Measurements from ENCODE around the gene KRT77. TPM values are rescaled to one million over a fixed set of nuclear protein-coding genes. Genes with fewer than 3 reads are reported as not detected.
A peak's percentile ranks its signal among the peaks of the same experiment; 100 is the strongest.

The KRT77 gene
- total RNA-seq, 1 donor from 2014 or later, result 2.5 TPM

DNA sequence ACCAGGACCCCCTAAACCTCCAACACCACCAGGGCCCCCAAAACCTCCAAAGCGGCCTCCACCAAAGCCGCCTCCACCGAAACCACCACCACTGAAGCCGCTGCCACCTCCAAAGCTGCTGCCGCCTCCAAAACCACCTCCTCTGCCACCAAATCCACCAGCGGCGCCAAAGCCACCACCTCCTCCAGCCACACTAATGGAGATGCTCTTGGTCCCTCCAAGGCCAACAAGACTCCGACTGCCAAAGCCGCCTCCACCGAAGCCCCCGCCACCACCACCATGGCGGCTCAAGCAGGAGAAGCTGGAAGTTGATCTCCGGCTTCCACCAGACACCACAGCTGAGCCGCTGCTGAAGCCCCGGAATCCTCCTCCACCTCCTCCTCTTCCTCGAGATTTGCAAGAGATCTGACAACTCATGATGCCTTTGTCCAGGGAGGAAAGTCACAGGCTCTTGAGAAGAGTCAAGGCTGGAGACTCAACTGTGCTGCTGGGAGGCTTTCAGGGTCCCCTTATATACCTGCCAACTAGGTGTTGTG, 51.5 kb downstream of the KRT77 start, which contains the start of gene KRT2:
Gene KRT2 (minus strand): TSS at position 486 of the 536 bp plus-strand sequence. CDS start 69 bp downstream, at position 417.
- Histone ChIP-seq H3K36me3 (no peaks in the 10 kb centered on the region), H3K9me3 (no peaks in the 10 kb centered on the region), H3K4me1 (peaks cover 8% of the 10 kb centered on the region), H3K27me3 (no peaks in the 10 kb centered on the region), H3K27ac (peak within 1 kb of the TSS; percentile 37), H3K4me3 (peak within 1 kb of the TSS; percentile 8 to 20)
- intact Hi-C loops (cut with DNase I), result no loop called here
- DNase-seq (ENCODE audit: extremely low spot score in 2 of 2), result no peak
- TF ChIP-seq POLR2A (IDR thresholded peaks at IDR 0.05) (no peak), POLR2AphosphoS5 (IDR thresholded peaks at IDR 0.05; ENCODE audit: insufficient read depth in 1 of 2, low read depth in 1 of 2) (no peak)
- TF ChIP-seq, protein P1, sequence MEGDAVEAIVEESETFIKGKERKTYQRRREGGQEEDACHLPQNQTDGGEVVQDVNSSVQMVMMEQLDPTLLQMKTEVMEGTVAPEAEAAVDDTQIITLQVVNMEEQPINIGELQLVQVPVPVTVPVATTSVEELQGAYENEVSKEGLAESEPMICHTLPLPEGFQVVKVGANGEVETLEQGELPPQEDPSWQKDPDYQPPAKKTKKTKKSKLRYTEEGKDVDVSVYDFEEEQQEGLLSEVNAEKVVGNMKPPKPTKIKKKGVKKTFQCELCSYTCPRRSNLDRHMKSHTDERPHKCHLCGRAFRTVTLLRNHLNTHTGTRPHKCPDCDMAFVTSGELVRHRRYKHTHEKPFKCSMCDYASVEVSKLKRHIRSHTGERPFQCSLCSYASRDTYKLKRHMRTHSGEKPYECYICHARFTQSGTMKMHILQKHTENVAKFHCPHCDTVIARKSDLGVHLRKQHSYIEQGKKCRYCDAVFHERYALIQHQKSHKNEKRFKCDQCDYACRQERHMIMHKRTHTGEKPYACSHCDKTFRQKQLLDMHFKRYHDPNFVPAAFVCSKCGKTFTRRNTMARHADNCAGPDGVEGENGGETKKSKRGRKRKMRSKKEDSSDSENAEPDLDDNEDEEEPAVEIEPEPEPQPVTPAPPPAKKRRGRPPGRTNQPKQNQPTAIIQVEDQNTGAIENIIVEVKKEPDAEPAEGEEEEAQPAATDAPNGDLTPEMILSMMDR (IDR thresholded peaks at IDR 0.05), result no peak

DNA sequence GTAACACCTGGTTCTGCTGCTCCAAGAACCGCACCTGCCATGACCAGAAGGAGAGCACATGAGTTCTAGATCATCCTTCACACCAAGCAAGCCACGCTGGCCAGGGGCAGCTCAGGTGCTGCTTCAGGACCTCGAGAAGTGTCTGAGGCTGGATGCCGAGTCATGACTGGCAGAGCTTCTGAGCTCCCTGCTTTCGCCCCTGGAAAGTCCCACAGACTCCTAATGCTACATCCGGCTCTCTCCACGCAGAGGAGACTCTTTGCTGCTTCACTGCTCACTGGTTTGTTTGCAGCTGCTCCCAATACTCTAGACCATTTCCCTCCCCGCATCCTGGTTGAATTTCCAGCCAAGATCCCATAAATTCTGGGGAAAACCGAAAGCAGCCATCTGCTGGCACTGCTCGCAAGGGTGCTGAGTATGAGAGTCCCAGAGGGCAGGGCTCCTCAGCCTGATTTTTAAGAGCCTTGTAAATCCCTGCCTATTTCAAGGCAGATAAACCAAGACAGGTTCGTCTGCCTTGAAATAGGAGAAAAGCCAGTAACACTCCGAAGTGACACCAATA, 52.7 kb downstream of the KRT77 start:
- peak; percentile 88 to 94 for DNase-seq (ENCODE audit: extremely low spot score in 2 of 2)
- Histone ChIP-seq H3K27ac (peak overlapping the region; percentile 37), H3K27me3 (no peaks in the 10 kb centered on the region), H3K9me3 (no peaks in the 10 kb centered on the region), H3K4me3 (peak overlapping the region; percentile 8 to 20), H3K36me3 (no peaks in the 10 kb centered on the region), H3K4me1 (peaks cover 8% of the 10 kb centered on the region)
- peak; percentile 44 to 71 for TF ChIP-seq POLR2AphosphoS5 (IDR thresholded peaks at IDR 0.05; ENCODE audit: insufficient read depth in 1 of 2, low read depth in 1 of 2)
- no peak for TF ChIP-seq POLR2A (IDR thresholded peaks at IDR 0.05)
- TF ChIP-seq, protein P1 (IDR thresholded peaks at IDR 0.05), result no peak
- intact Hi-C loops (cut with DNase I), result no loop called here

DNA sequence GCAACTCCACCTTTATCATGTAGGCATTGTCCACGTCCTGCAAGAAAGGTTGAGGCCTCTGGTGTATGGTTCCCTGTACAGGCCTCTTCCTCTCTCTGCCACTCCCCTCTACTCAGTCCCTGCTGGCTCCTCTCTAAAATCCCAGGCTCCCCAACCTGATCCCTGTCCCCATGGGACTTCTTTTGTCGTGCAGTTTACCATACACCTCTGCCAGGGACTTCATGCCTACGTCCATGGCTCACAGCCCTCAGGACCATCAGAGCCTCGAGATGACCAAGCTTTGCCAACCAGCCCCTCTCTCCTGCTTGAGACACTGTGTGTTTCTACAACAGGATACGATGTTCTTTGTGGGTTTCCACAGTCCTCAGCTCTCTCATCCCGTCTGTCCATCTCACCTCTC, 54.3 kb downstream of the KRT77 start:
- Histone ChIP-seq H3K4me1 (peaks cover 8% of the 10 kb centered on the region), H3K27me3 (no peaks in the 10 kb centered on the region), H3K36me3 (no peaks in the 10 kb centered on the region), H3K4me3 (no peak overlapping the region), H3K27ac (no peak overlapping the region), H3K9me3 (no peaks in the 10 kb centered on the region)
- intact Hi-C loops (cut with DNase I), result no loop called here
- TF ChIP-seq POLR2A (IDR thresholded peaks at IDR 0.05) (no peak), POLR2AphosphoS5 (IDR thresholded peaks at IDR 0.05; ENCODE audit: insufficient read depth in 1 of 2, low read depth in 1 of 2) (no peak)
- TF ChIP-seq, protein P1 (IDR thresholded peaks at IDR 0.05), result no peak
- peak; percentile 49 to 58 for DNase-seq (ENCODE audit: extremely low spot score in 2 of 2)

DNA sequence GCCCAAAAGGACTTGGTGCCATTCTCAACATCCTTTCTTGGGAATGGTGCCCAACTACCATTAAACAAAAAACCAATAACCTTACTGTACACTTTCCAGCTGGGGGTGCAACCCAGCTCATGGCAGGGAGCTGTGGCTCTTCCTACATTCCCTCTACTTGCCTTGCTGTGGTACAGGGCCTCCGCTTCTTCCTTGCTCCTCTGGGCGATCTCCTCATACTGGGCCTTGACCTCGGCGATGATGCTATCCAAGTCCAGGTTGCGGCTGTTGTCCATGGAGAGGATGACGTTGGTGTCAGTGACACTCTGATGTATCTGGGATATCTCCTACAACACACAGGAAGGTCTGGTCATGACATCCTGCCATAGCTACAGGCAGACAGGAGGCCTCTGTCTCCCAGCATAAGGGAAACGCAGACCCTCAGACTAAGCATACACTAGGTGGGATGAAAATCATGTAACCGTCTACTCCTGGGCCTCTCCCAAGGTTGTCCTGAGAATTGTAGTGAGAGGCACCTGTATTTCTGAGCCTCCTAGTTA, 55.2 kb downstream of the KRT77 start:
- Histone ChIP-seq H3K27me3 (no peaks in the 10 kb centered on the region), H3K36me3 (no peaks in the 10 kb centered on the region), H3K4me1 (peaks cover 8% of the 10 kb centered on the region), H3K9me3 (no peaks in the 10 kb centered on the region), H3K27ac (no peak overlapping the region), H3K4me3 (no peak overlapping the region)
- TF ChIP-seq POLR2AphosphoS5 (IDR thresholded peaks at IDR 0.05; ENCODE audit: insufficient read depth in 1 of 2, low read depth in 1 of 2) (no peak), POLR2A (IDR thresholded peaks at IDR 0.05) (no peak)
- TF ChIP-seq, protein P1 (IDR thresholded peaks at IDR 0.05), result no peak
- peak; percentile 67 to 69 for DNase-seq (ENCODE audit: extremely low spot score in 2 of 2)
- intact Hi-C loops (cut with DNase I), result no loop called here

DNA sequence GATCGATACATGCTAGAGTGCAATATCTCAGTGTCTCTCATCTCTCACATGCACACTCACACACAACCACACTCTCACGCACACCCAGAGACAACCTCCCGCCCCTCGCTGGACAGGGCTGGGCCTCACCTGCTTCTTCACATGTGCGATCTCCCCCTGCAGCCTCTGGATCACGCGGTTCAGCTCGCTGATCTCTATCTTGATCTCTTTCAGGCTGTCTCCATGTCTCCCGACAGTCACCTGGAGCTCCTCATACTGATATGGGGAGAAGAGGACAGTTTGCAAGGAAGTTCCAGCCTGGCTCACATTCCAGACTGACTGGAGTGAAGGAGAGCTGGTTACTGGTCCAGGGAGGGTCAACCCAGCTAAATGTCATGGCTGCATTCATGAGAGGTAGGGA, 55.7 kb downstream of the KRT77 start:
- Histone ChIP-seq H3K4me1 (peaks cover 8% of the 10 kb centered on the region), H3K36me3 (no peaks in the 10 kb centered on the region), H3K9me3 (no peaks in the 10 kb centered on the region), H3K27ac (no peak overlapping the region), H3K4me3 (no peak overlapping the region), H3K27me3 (no peaks in the 10 kb centered on the region)
- DNase-seq (ENCODE audit: extremely low spot score in 2 of 2), result peak; percentile 47 to 74
- intact Hi-C loops (cut with DNase I), result no loop called here
- no peak for TF ChIP-seq POLR2AphosphoS5 (IDR thresholded peaks at IDR 0.05; ENCODE audit: insufficient read depth in 1 of 2, low read depth in 1 of 2)

Measured in vagina (tissue), 2 donors.